K562 (cell line): ENCODE results near the gene FOXD3. TPM values are rescaled to one million over a fixed set of nuclear protein-coding genes. Genes with fewer than 3 reads are reported as not detected.
A peak's percentile ranks its signal among the peaks of the same experiment; 100 is the strongest.

Source experiments
- ADNP ChIP-seq: fragments of 200-800 bp; sonication (Bioruptor generic); IDR thresholded peaks from 2 replicates; pipeline ENCODE4 v1.6.1; 2016; ENCODE audit warnings: missing genetic modification characterization, missing compliant biosample characterization
- BACH1 ChIP-seq: fragments of 200-800 bp; sonication (Bioruptor generic); IDR thresholded peaks from 2 replicates; pipeline ENCODE4 v1.6.1; 2016; ENCODE audit warnings: missing genetic modification characterization, missing compliant biosample characterization
- BRCA1 ChIP-seq, 2 experiments: fragments of 450-650 bp in 1 of 2; sonication (generic) in 1 of 2; formaldehyde crosslinking in 1 of 2; IDR thresholded peaks; 2 replicates each; pipeline versions ENCODE4 v1.5.0 to v1.6.1; 2017 to 2020; ENCODE audit warnings: mild to moderate bottlenecking in 1 of 2, missing genetic modification reagents in 1 of 2
- E2F3 ChIP-seq: fragments of 250-450 bp; sonication (Bioruptor Pico); IDR thresholded peaks from 2 replicates; pipeline ENCODE4 v1.4.0; 2020; ENCODE audit warnings: mild to moderate bottlenecking
- E4F1 ChIP-seq: fragments of 250-450 bp; sonication (Bioruptor Pico); IDR thresholded peaks from 2 replicates; pipeline ENCODE4 v1.5.0; 2021; ENCODE audit warnings: mild to moderate bottlenecking, borderline replicate concordance
- ELK1 ChIP-seq: sonication (generic); formaldehyde crosslinking; IDR thresholded peaks from 2 replicates; pipeline ENCODE4 v1.8.1; 2022; ENCODE audit warnings: missing genetic modification reagents
- JUND ChIP-seq, 2 experiments: IDR thresholded peaks; 2 replicates in 1 of 2; 3 replicates in 1 of 2; pipeline ENCODE4 v1.6.1; 2011; ENCODE audit warnings: borderline replicate concordance in 2 of 2, low read depth in 2 of 2, low read length in 2 of 2, improper control_type of control experiment in 1 of 2, missing biosample characterization in 1 of 2, missing genetic modification characterization in 1 of 2, missing genetic modification reagents in 1 of 2
- POLR3A ChIP-seq: IDR thresholded peaks from 2 replicates; pipeline ENCODE4 v1.6.1; 2011; ENCODE audit warnings: borderline replicate concordance, mild to moderate bottlenecking, moderate library complexity; ENCODE audit not compliant: insufficient read length, insufficient read depth; ENCODE audit errors: extremely low read depth
- RFX7 ChIP-seq: fragments of 250-450 bp; sonication (Bioruptor Pico); IDR thresholded peaks from 2 replicates; pipeline ENCODE4 v1.5.1; 2021; ENCODE audit warnings: mild to moderate bottlenecking
- SAFB2 ChIP-seq: fragments of 200-400 bp; formaldehyde crosslinking; IDR thresholded peaks from 2 replicates; pipeline ENCODE4 v1.6.1; 2018; ENCODE audit warnings: borderline replicate concordance, low read length, low read depth, moderate library complexity; ENCODE audit not compliant: severe bottlenecking
- TAL1 ChIP-seq: fragments of 450-650 bp; IDR thresholded peaks from 2 replicates; pipeline ENCODE4 v1.6.1; 2016; ENCODE audit warnings: mild to moderate bottlenecking
- ZNF263 ChIP-seq: sonication (generic); formaldehyde crosslinking; IDR thresholded peaks from 2 replicates; pipeline ENCODE4 v1.8.0; 2022; ENCODE audit warnings: mild to moderate bottlenecking, missing genetic modification reagents, borderline replicate concordance
- ZNF584 ChIP-seq: fragments of 200-800 bp; sonication (Bioruptor generic); IDR thresholded peaks from 2 replicates; pipeline ENCODE4 v1.6.1; 2016; ENCODE audit warnings: low read depth, mild to moderate bottlenecking, missing genetic modification characterization, missing compliant biosample characterization
- ZNF592 ChIP-seq: fragments of 450-650 bp; IDR thresholded peaks from 2 replicates; pipeline ENCODE4 v1.6.1; 2017; ENCODE audit warnings: antibody characterized with exemption, mild to moderate bottlenecking
- ZNF655 ChIP-seq: fragments of 250-450 bp; sonication (Bioruptor Pico); IDR thresholded peaks from 2 replicates; pipeline ENCODE4 v1.5.0; 2021
- ZNF75A ChIP-seq: fragments of 450-650 bp; formaldehyde crosslinking; IDR thresholded peaks from 2 replicates; pipeline ENCODE4 v1.4.0; 2020; ENCODE audit warnings: mild to moderate bottlenecking
- polyA plus RNA-seq, 8 experiments: library from polyadenylated mRNA; depleted of rRNA in 4 of 8; stranded (reverse) in 5 of 8; unstranded in 3 of 8; fragments of >200 nt; fragmentation: Nextera tagmentation in 2 of 8; fragmentation: Illumina TruSeq in 1 of 8; extraction: Ambion mirVana in 2 of 8; extraction: Trizol in 1 of 8; gene quantifications; 2 replicates each; pipeline versions ENCODE4 v1.2.1 to v1.2.3, GENCODE V29; 2011 to 2014; ENCODE audit warnings: inconsistent platforms in 1 of 8, missing spikeins in 1 of 8
- total RNA-seq, 7 experiments: library from RNA; depleted of rRNA in 6 of 7; stranded (reverse); fragments of >200 nt in 6 of 7; fragmentation: Illumina TruSeq in 2 of 7; extraction: Trizol in 2 of 7; gene quantifications; 2 replicates each; pipeline versions ENCODE4 v1.2.1 to v1.2.3, GENCODE V29; 2011 to 2021; ENCODE audit warnings: low replicate concordance in 1 of 7

The FOXD3 gene
- total and polyA plus RNA-seq, 9 of the 15 experiments (the other 6 are each of a cell fraction or from before 2014, with no cell fraction given): 0.06 to 0.45 (median 0.10) TPM; not detected in 2

- TF ChIP-seq E4F1 (CRISPR knock-in tag) (no peak), SAFB2 (no peak), ZNF263 (no peak; the same call in 1 of the 2 replicates), POLR3A (no peak), E2F3 (CRISPR knock-in tag) (no peak; the same call in 1 of the 2 replicates), ZNF75A (no peak), TAL1 (no peak), JUND (IDR thresholded peaks at IDR 0.05; ENCODE audit: borderline replicate concordance, low read depth, low read length) (0 out of 2 replicates have a peak, but pooled peaks have one; percentile 2), JUND (tag; IDR thresholded peaks at IDR 0.05; ENCODE audit: borderline replicate concordance, low read depth, low read length) (peak; percentile 37; the same call in 1 of the 3 replicates), ZNF584 (CRISPR knock-in tag) (peak; percentile 79), ELK1 (CRISPR knock-in tag) (no peak), ZNF592 (0 out of 2 replicates have a peak, but pooled peaks have one; percentile 43), ZNF655 (no peak), RFX7 (no peak), BACH1 (tag) (no peak), BRCA1 (IDR thresholded peaks at IDR 0.05) (no peak), BRCA1 (CRISPR knock-in tag; IDR thresholded peaks at IDR 0.05) (no peak), ADNP (tag) (no peak)
Measured at GRCh38 chr1:63367215-63368103, 45.1 kb downstream of the FOXD3 start, which contains the start of gene ALG6 (continued).
